Muscle layer of duodenum (tissue), 2 donors: ENCODE results near the gene KRT4.

Experiments used
- H3K27ac ChIP-seq: one replicate; pipeline ENCODE4 v1.7.0; 2013; ENCODE audit warnings: mild to moderate bottlenecking, low read length
- H3K27me3 ChIP-seq: one replicate; pipeline ENCODE4 v1.7.0; 2013; ENCODE audit warnings: low read depth, mild to moderate bottlenecking, control low read depth, low read length
- H3K36me3 ChIP-seq, 2 donors: one replicate each; pipeline ENCODE4 v1.7.0; 2013; ENCODE audit warnings: low read length in 2 of 2, control low read depth in 1 of 2, mild to moderate bottlenecking in 1 of 2; ENCODE audit not compliant: insufficient read depth in 2 of 2, control insufficient read depth in 1 of 2
- H3K4me1 ChIP-seq, 2 donors: one replicate each; pipeline ENCODE4 v1.7.0; 2013; ENCODE audit warnings: low read length in 2 of 2, mild to moderate bottlenecking in 2 of 2, control low read depth in 1 of 2, moderate library complexity in 1 of 2; ENCODE audit not compliant: insufficient read depth in 2 of 2, control insufficient read depth in 1 of 2
- H3K4me3 ChIP-seq, 2 donors: one replicate each; pipeline ENCODE4 v1.7.0; 2013; ENCODE audit warnings: low read length in 2 of 2, low read depth in 1 of 2, mild to moderate bottlenecking in 1 of 2
- H3K9me3 ChIP-seq, 2 donors: one replicate each; pipeline ENCODE4 v1.7.0; 2013; ENCODE audit warnings: low read length in 2 of 2, control low read depth in 1 of 2, mild to moderate bottlenecking in 1 of 2; ENCODE audit not compliant: control insufficient read depth in 1 of 2
- donor health status: healthy.

The KRT4 gene

GRCh38 chr12:52818887-52819420 lies 5.0 kb upstream of the KRT4 start:
- H3K4me3 ChIP-seq = no peak overlapping the region
- no peaks in the 10 kb centered on the region for H3K36me3 ChIP-seq
- H3K27ac ChIP-seq = no peak overlapping the region
- H3K9me3 ChIP-seq = no peaks in the 10 kb centered on the region
- no peaks in the 10 kb centered on the region for H3K27me3 ChIP-seq
- no peaks in the 10 kb centered on the region for H3K4me1 ChIP-seq

- H3K4me3 ChIP-seq = no peak overlapping the region
- H3K4me1 ChIP-seq = no peaks in the 10 kb centered on the region
- H3K27ac ChIP-seq = no peak overlapping the region
These were observed 4.5 kb upstream of the KRT4 start for GRCh38 chr12:52818388-52818787.

GRCh38 chr12:52817699-52818238 lies 3.9 kb upstream of the KRT4 start:
- no peaks in the 10 kb centered on the region for H3K27me3 ChIP-seq
- H3K4me1 ChIP-seq = no peaks in the 10 kb centered on the region
- no peaks in the 10 kb centered on the region for H3K9me3 ChIP-seq
- no peak overlapping the region for H3K4me3 ChIP-seq
- H3K27ac ChIP-seq = no peak overlapping the region
- H3K36me3 ChIP-seq = no peaks in the 10 kb centered on the region

More at GRCh38 chr12:52818388-52818787, 4.5 kb upstream of the KRT4 start:
- H3K9me3 ChIP-seq = no peaks in the 10 kb centered on the region
- no peaks in the 10 kb centered on the region for H3K27me3 ChIP-seq
- no peaks in the 10 kb centered on the region for H3K36me3 ChIP-seq

- Histone ChIP-seq H3K9me3 (no peaks in the 10 kb centered on the region), H3K4me1 (no peaks in the 10 kb centered on the region), H3K36me3 (no peaks in the 10 kb centered on the region), H3K27ac (no peak overlapping the region), H3K4me3 (no peak overlapping the region), H3K27me3 (no peaks in the 10 kb centered on the region)
These were observed 3.2 kb upstream of the KRT4 start for GRCh38 chr12:52817003-52817698.

GRCh38 chr12:52815676-52816588 lies 2.0 kb upstream of the KRT4 start:
- no peak overlapping the region for H3K4me3 ChIP-seq
- H3K27me3 ChIP-seq = no peaks in the 10 kb centered on the region
- no peaks in the 10 kb centered on the region for H3K36me3 ChIP-seq
- H3K9me3 ChIP-seq = no peaks in the 10 kb centered on the region
- H3K27ac ChIP-seq = no peak overlapping the region
- no peaks in the 10 kb centered on the region for H3K4me1 ChIP-seq

- H3K27ac ChIP-seq = no peak overlapping the region
- H3K4me3 ChIP-seq = no peak overlapping the region
- no peaks in the 10 kb centered on the region for H3K27me3 ChIP-seq
- H3K4me1 ChIP-seq = no peaks in the 10 kb centered on the region
- no peaks in the 10 kb centered on the region for H3K36me3 ChIP-seq
- H3K9me3 ChIP-seq = no peaks in the 10 kb centered on the region
These were observed 1.2 kb upstream of the KRT4 start for GRCh38 chr12:52815161-52815560.

GRCh38 chr12:52814710-52815155 lies 817 bp upstream of the KRT4 start:
- no peaks in the 10 kb centered on the region for H3K9me3 ChIP-seq
- no peak overlapping the region for H3K4me3 ChIP-seq
- H3K27ac ChIP-seq = no peak overlapping the region
- H3K4me1 ChIP-seq = no peaks in the 10 kb centered on the region
- H3K27me3 ChIP-seq = no peaks in the 10 kb centered on the region
- H3K36me3 ChIP-seq = no peaks in the 10 kb centered on the region

- Histone ChIP-seq H3K27ac (no peak overlapping the region), H3K4me3 (no peak overlapping the region), H3K36me3 (no peaks in the 10 kb centered on the region), H3K9me3 (no peaks in the 10 kb centered on the region), H3K4me1 (no peaks in the 10 kb centered on the region), H3K27me3 (no peaks in the 10 kb centered on the region)
These were observed 605 bp downstream of the KRT4 start for GRCh38 chr12:52813203-52813819.

GRCh38 chr12:52812749-52813148 lies 1.2 kb downstream of the KRT4 start:
- Histone ChIP-seq H3K36me3 (no peaks in the 10 kb centered on the region), H3K27me3 (no peaks in the 10 kb centered on the region), H3K4me3 (no peak overlapping the region), H3K27ac (no peak overlapping the region), H3K9me3 (no peaks in the 10 kb centered on the region), H3K4me1 (no peaks in the 10 kb centered on the region)

GRCh38 chr12:52812073-52812400 lies 1.9 kb downstream of the KRT4 start:
- H3K36me3 ChIP-seq = no peaks in the 10 kb centered on the region
- H3K4me3 ChIP-seq = no peak overlapping the region
- H3K27me3 ChIP-seq = no peaks in the 10 kb centered on the region
- H3K27ac ChIP-seq = no peak overlapping the region
- no peaks in the 10 kb centered on the region for H3K9me3 ChIP-seq
- H3K4me1 ChIP-seq = no peaks in the 10 kb centered on the region
